Measurements from ENCODE around the gene BRD8.

The BRD8 gene

GRCh38 chr5:138139781-138140090, 38.7 kb downstream of the BRD8 start:
- no peaks in the 10 kb centered on the region for H3K36me3 Mint-ChIP-seq
- no peak for DNase-seq
- H3K27ac Mint-ChIP-seq = no peak overlapping the region
- no peaks in the 10 kb centered on the region for H3K4me1 Mint-ChIP-seq
- CTCF ChIA-PET = interaction anchor here (1.1 to 1.4 kb wide), 2 partner anchors 62 to 71 kb away, joined by 4 read pairs; no protein-coding TSS in a partner anchor
- peaks cover 23% of the 10 kb centered on the region for H3K27me3 Mint-ChIP-seq
- no peak overlapping the region for H3K4me3 Mint-ChIP-seq
- no peaks in the 10 kb centered on the region for H3K9me3 Mint-ChIP-seq

GRCh38 chr5:138138949-138139780, 39.3 kb downstream of the BRD8 start, which contains the start of gene NME5:
Gene NME5 (minus strand): TSS chr5:138139428. CDS start chr5:138138780, 648 bp downstream.
- Mint-ChIP-seq H3K27ac (no peak within 1 kb of the TSS), H3K9me3 (no peaks in the 10 kb centered on the region), H3K4me3 (no peak within 1 kb of the TSS), H3K27me3 (peaks cover 23% of the 10 kb centered on the region), H3K4me1 (no peaks in the 10 kb centered on the region), H3K36me3 (no peaks in the 10 kb centered on the region)
- CTCF ChIA-PET = interaction anchor here (1.1 to 1.4 kb wide), 2 partner anchors 62 to 70 kb away, joined by 4 read pairs; no protein-coding TSS in a partner anchor
- no peak for DNase-seq

GRCh38 chr5:138132543-138132942, 45.9 kb downstream of the BRD8 start:
- no peak overlapping the region for H3K4me3 Mint-ChIP-seq
- peaks cover 4% of the 10 kb centered on the region for H3K4me1 Mint-ChIP-seq
- H3K27me3 Mint-ChIP-seq = peaks cover 12% of the 10 kb centered on the region

GRCh38 chr5:138129347-138129746, 49.1 kb downstream of the BRD8 start:
- H3K36me3 Mint-ChIP-seq = no peaks in the 10 kb centered on the region
- H3K9me3 Mint-ChIP-seq = no peaks in the 10 kb centered on the region
- CTCF ChIA-PET = interaction anchor here (1.4 to 8.1 kb wide), 2 partner anchors 51 to 61 kb away, joined by 5 to 175 read pairs; no protein-coding TSS in a partner anchor

More at GRCh38 chr5:138132543-138132942, 45.9 kb downstream of the BRD8 start:
- Mint-ChIP-seq H3K36me3 (no peaks in the 10 kb centered on the region), H3K9me3 (no peaks in the 10 kb centered on the region), H3K27ac (no peak overlapping the region)
- CTCF ChIA-PET = interaction anchor here (0.6 to 8.1 kb wide), 8 partner anchors 16 to 1083 kb away, joined by 3 to 175 read pairs (median 10); partner anchors contain the start of gene FAM13B
- no peak for DNase-seq

DNA sequence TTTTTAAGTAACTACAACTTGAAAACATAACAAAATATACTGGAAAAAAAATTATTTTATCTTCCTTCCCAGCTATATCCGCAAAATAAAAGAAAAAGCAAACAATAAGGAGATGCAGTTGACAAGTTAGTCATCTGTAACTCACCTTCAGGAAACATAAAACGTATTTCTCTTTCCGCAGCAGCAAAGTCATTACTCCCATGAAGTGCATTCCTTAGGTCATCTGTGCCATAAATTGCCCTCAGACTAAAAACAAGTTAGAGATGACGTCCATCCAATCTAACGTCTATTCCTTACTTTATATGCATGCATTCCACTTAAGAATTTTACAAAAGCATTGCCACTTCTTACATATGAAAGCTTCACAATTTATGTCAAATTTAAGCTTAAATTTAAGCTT, 50.1 kb downstream of the BRD8 start:
- H3K27ac Mint-ChIP-seq = no peak overlapping the region
- CTCF ChIA-PET = interaction anchor here (1.4 to 8.1 kb wide), 2 partner anchors 50 to 60 kb away, joined by 5 to 175 read pairs; no protein-coding TSS in a partner anchor
- H3K27me3 Mint-ChIP-seq = peaks cover 19% of the 10 kb centered on the region
- H3K4me1 Mint-ChIP-seq = peaks cover 3% of the 10 kb centered on the region
- DNase-seq = no peak
- H3K36me3 Mint-ChIP-seq = no peaks in the 10 kb centered on the region
- no peaks in the 10 kb centered on the region for H3K9me3 Mint-ChIP-seq
- no peak overlapping the region for H3K4me3 Mint-ChIP-seq

More at GRCh38 chr5:138129347-138129746, 49.1 kb downstream of the BRD8 start:
- peaks cover 19% of the 10 kb centered on the region for H3K27me3 Mint-ChIP-seq
- H3K27ac Mint-ChIP-seq = no peak overlapping the region
- no peak overlapping the region for H3K4me3 Mint-ChIP-seq
- DNase-seq = no peak
- H3K4me1 Mint-ChIP-seq = peaks cover 4% of the 10 kb centered on the region

- H3K4me1 Mint-ChIP-seq = no peaks in the 10 kb centered on the region
- no peak for DNase-seq
- H3K36me3 Mint-ChIP-seq = no peaks in the 10 kb centered on the region
- no peak overlapping the region for H3K27ac Mint-ChIP-seq
- H3K9me3 Mint-ChIP-seq = no peaks in the 10 kb centered on the region
- CTCF ChIA-PET = interaction anchor here (0.9 kb wide), 1 partner anchor 38 kb away, joined by 3 read pairs; no protein-coding TSS in a partner anchor
- no peak overlapping the region for H3K4me3 Mint-ChIP-seq
- H3K27me3 Mint-ChIP-seq = peaks cover 25% of the 10 kb centered on the region
These were observed 63.2 kb downstream of the BRD8 start for GRCh38 chr5:138115254-138115653.

DNA sequence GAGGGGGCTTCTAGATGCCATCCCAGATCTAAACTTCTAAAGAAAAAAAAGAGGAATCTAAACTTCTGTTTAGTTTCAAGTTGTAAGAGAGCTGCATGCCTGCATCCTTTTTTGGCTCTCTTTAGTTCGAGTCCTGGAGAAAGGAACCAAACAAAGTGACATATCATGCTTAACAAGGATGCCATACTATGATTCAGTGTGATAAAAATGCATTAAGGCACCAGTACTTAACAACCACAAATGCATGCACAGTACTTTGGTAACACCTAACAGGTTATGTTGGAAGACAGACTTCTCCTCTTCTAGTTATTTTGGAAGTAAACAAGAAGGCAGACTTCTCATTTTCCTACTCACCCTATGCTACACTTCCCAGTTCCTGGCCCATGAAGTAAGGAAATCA, 66.5 kb downstream of the BRD8 start:
- DNase-seq = no peak
- no peak overlapping the region for H3K27ac Mint-ChIP-seq
- no peak overlapping the region for H3K4me3 Mint-ChIP-seq
- H3K4me1 Mint-ChIP-seq = no peaks in the 10 kb centered on the region
- no peaks in the 10 kb centered on the region for H3K9me3 Mint-ChIP-seq
- no peaks in the 10 kb centered on the region for H3K36me3 Mint-ChIP-seq
- H3K27me3 Mint-ChIP-seq = peaks cover 26% of the 10 kb centered on the region
- CTCF ChIA-PET = interaction anchor here (0.8 to 1.5 kb wide), 2 partner anchors 35 to 333 kb away, joined by 3 read pairs; no protein-coding TSS in a partner anchor

- Mint-ChIP-seq H3K27me3 (peaks cover 23% of the 10 kb centered on the region), H3K36me3 (no peaks in the 10 kb centered on the region), H3K27ac (no peak overlapping the region), H3K9me3 (no peaks in the 10 kb centered on the region), H3K4me3 (no peak overlapping the region), H3K4me1 (no peaks in the 10 kb centered on the region)
- DNase-seq = no peak
- CTCF ChIA-PET = interaction anchor here (1.3 to 1.5 kb wide), 2 partner anchors 22 to 332 kb away, joined by 3 read pairs; no protein-coding TSS in a partner anchor
These were observed 67.2 kb downstream of the BRD8 start for GRCh38 chr5:138111181-138111580.

GRCh38 chr5:138110266-138110963, 68.0 kb downstream of the BRD8 start:
- H3K4me3 Mint-ChIP-seq = no peak overlapping the region
- no peak for DNase-seq
- H3K27me3 Mint-ChIP-seq = peaks cover 23% of the 10 kb centered on the region
- CTCF ChIA-PET = interaction anchor here (0.6 to 1.3 kb wide), 3 partner anchors 23 to 75 kb away, joined by 3 read pairs; no protein-coding TSS in a partner anchor
- H3K4me1 Mint-ChIP-seq = no peaks in the 10 kb centered on the region
- no peak overlapping the region for H3K27ac Mint-ChIP-seq
- H3K9me3 Mint-ChIP-seq = no peaks in the 10 kb centered on the region
- H3K36me3 Mint-ChIP-seq = no peaks in the 10 kb centered on the region

DNA sequence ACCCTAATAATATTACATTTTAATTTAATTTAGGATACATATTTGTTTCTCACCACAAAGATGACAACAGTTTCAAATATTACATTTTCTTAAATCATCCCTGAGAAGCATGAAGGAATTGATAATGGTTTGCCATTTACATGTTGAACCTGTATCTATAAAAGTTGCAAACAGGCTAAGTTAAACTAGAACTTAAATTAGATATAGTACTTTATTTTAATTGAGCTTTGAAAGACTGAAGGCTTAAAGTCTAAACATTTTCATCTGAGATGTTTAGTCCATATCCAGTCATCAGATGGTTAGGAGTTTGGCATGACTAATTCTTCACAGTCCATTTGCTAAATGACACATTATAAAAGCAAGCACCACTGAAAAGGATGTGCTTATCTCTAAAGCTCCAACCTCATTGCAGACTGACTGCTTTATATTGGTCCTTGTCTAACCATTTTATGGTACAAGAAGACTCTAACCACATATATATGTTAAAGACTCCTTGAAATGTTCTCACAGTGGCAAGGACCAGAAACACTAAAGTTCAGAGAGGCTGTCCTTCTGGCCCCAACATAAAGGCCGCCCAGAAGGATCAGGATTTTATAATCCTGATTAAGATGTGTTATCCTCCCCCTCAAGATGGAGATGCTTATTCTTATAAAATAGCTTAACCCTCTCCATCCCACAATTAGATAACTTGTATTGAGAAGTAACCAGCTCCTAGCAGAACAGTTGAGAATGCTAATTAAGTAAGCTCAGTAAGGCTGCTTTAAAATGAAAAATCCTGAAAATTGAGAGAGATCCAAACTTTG, 68.8 kb downstream of the BRD8 start:
- H3K27ac Mint-ChIP-seq = no peak overlapping the region
- no peaks in the 10 kb centered on the region for H3K4me1 Mint-ChIP-seq
- DNase-seq = no peak
- CTCF ChIA-PET = interaction anchor here (0.6 to 1.3 kb wide), 3 partner anchors 23 to 74 kb away, joined by 3 read pairs; no protein-coding TSS in a partner anchor
- H3K9me3 Mint-ChIP-seq = no peaks in the 10 kb centered on the region
- peaks cover 23% of the 10 kb centered on the region for H3K27me3 Mint-ChIP-seq
- no peaks in the 10 kb centered on the region for H3K36me3 Mint-ChIP-seq
- no peak overlapping the region for H3K4me3 Mint-ChIP-seq

- DNase-seq = no peak
- H3K36me3 Mint-ChIP-seq = no peaks in the 10 kb centered on the region
- H3K9me3 Mint-ChIP-seq = no peaks in the 10 kb centered on the region
- CTCF ChIA-PET = interaction anchor here (0.7 to 1.6 kb wide), 3 partner anchors 10 to 30 kb away, joined by 3 to 4 read pairs (median 3); no protein-coding TSS in a partner anchor
- no peak overlapping the region for H3K4me3 Mint-ChIP-seq
- H3K27ac Mint-ChIP-seq = no peak overlapping the region
- peaks cover 14% of the 10 kb centered on the region for H3K27me3 Mint-ChIP-seq
- peaks cover 3% of the 10 kb centered on the region for H3K4me1 Mint-ChIP-seq
These were observed 71.2 kb downstream of the BRD8 start for GRCh38 chr5:138107213-138107612.

DNA sequence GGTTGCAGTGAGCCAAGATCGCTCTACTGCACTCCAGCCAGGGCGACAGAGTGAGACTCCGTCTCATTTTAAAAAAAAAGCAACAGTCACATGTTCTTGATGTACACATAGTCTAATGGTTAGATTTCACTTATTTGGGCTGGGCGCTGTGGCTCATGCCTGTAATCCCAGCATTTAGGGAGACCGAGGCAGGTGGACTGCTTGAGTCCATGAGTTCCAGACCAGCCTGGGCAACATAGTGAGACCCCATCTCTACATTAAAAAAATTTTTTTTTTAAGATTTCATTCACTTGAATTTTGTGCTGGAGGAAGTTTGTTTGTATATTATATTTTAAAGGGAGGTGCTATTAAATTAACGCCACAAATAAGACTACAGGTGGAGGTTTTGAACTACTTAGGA, 72.7 kb downstream of the BRD8 start:
- H3K27me3 Mint-ChIP-seq = peaks cover 7% of the 10 kb centered on the region
- no peak for DNase-seq
- H3K27ac Mint-ChIP-seq = no peak overlapping the region
- H3K9me3 Mint-ChIP-seq = no peaks in the 10 kb centered on the region
- H3K36me3 Mint-ChIP-seq = no peaks in the 10 kb centered on the region
- no peak overlapping the region for H3K4me3 Mint-ChIP-seq
- CTCF ChIA-PET = interaction anchor here (1.6 kb wide), 1 partner anchor 28 kb away, joined by 4 read pairs; no protein-coding TSS in a partner anchor
- H3K4me1 Mint-ChIP-seq = peaks cover 3% of the 10 kb centered on the region

DNA sequence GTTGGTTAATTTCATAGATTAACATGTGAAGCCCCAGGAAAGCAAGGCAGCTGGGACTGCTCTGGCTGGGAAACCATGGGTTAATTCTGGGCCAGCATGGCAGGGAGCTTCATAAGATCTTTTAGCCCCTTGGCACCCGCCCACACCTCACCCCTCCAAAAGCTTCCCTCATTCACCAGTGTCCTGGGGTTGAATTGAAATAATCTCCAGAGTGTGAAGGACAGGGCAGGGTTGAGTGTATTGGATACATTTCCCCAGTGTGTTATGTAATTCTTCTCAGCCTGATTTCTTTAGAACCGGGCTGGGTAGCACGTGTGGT, 75.2 kb downstream of the BRD8 start:
- Mint-ChIP-seq H3K9me3 (no peaks in the 10 kb centered on the region), H3K27ac (no peak overlapping the region), H3K36me3 (no peaks in the 10 kb centered on the region), H3K4me1 (peaks cover 3% of the 10 kb centered on the region), H3K4me3 (no peak overlapping the region), H3K27me3 (no peaks in the 10 kb centered on the region)
- CTCF ChIA-PET = interaction anchor here (1.3 kb wide), 1 partner anchor 68 kb away, joined by 4 read pairs; no protein-coding TSS in a partner anchor
- no peak for DNase-seq
